Measurements from ENCODE around the gene DZIP1L. TPM values are rescaled to one million over a fixed set of nuclear protein-coding genes. Genes with fewer than 3 reads are reported as not detected.

The DZIP1L gene
- total RNA-seq, 1 experiment from 2014 or later = 6.2 TPM

- CTCF ChIA-PET = interaction anchor here (2.0 kb wide), 1 partner anchor 45 kb away, joined by 9 read pairs; no protein-coding TSS in a partner anchor
- Mint-ChIP-seq H3K4me1 (ENCODE audit: insufficient read depth, unreplicated experiment) (no peaks in the 10 kb centered on the region), H3K27me3 (ENCODE audit: insufficient read depth, unreplicated experiment) (no peaks in the 10 kb centered on the region), H3K4me3 (ENCODE audit: unreplicated experiment) (no peak overlapping the region), H3K27ac (ENCODE audit: low read depth, unreplicated experiment) (no peak overlapping the region), H3K9me3 (ENCODE audit: unreplicated experiment) (no peaks in the 10 kb centered on the region), H3K36me3 (ENCODE audit: insufficient read depth, unreplicated experiment) (no peaks in the 10 kb centered on the region)
- no peak for DNase-seq (ENCODE audit: unreplicated experiment)
- no TSS peak for BruUV-seq (replicated peaks)
- POLR2A ChIA-PET = no interaction called here
- TF ChIP-seq, protein P1, sequence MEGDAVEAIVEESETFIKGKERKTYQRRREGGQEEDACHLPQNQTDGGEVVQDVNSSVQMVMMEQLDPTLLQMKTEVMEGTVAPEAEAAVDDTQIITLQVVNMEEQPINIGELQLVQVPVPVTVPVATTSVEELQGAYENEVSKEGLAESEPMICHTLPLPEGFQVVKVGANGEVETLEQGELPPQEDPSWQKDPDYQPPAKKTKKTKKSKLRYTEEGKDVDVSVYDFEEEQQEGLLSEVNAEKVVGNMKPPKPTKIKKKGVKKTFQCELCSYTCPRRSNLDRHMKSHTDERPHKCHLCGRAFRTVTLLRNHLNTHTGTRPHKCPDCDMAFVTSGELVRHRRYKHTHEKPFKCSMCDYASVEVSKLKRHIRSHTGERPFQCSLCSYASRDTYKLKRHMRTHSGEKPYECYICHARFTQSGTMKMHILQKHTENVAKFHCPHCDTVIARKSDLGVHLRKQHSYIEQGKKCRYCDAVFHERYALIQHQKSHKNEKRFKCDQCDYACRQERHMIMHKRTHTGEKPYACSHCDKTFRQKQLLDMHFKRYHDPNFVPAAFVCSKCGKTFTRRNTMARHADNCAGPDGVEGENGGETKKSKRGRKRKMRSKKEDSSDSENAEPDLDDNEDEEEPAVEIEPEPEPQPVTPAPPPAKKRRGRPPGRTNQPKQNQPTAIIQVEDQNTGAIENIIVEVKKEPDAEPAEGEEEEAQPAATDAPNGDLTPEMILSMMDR (IDR thresholded peaks at IDR 0.05; ENCODE audit: unreplicated experiment) = no peak
- intact Hi-C loops (cut with micrococcal nuclease) = no loop called here
Measured at GRCh38 chr3:138016065-138016464, 99.3 kb downstream of the DZIP1L start.

- ChIA-PET POLR2A (no interaction called here), CTCF (no interaction called here)
- no peaks in the 10 kb centered on the region for H3K9me3 Mint-ChIP-seq (ENCODE audit: unreplicated experiment)
- intact Hi-C loops (cut with micrococcal nuclease) = no loop called here
- H3K27me3 Mint-ChIP-seq (ENCODE audit: insufficient read depth, unreplicated experiment) = no peaks in the 10 kb centered on the region
- no peak overlapping the region for H3K4me3 Mint-ChIP-seq (ENCODE audit: unreplicated experiment)
- TF ChIP-seq, protein P1 (IDR thresholded peaks at IDR 0.05; ENCODE audit: unreplicated experiment) = no peak
- BruUV-seq (replicated peaks) = no TSS peak
- no peak overlapping the region for H3K27ac Mint-ChIP-seq (ENCODE audit: low read depth, unreplicated experiment)
- H3K4me1 Mint-ChIP-seq (ENCODE audit: insufficient read depth, unreplicated experiment) = no peaks in the 10 kb centered on the region
- DNase-seq (ENCODE audit: unreplicated experiment) = no peak
- H3K36me3 Mint-ChIP-seq (ENCODE audit: insufficient read depth, unreplicated experiment) = no peaks in the 10 kb centered on the region
Measured at GRCh38 chr3:138012526-138012925, 102.9 kb downstream of the DZIP1L start.

Other genes starting within 250 kb of the DZIP1L start
- gene CLDN18, start 105.4 kb downstream of the DZIP1L start, total RNA-seq (2022) = not detected in 2 replicates
- gene A4GNT, start 16.8 kb upstream of the DZIP1L start, total RNA-seq (2022) = not detected in 2 replicates
- gene DBR1, start 59.3 kb upstream of the DZIP1L start, total RNA-seq (2022) = 12.4 and 13.3 TPM in 2 replicates
- 29.8 and 35.3 TPM in 2 replicates for gene ARMC8, start 71.7 kb upstream of the DZIP1L start, total RNA-seq (2022)
- gene NME9, start 214.2 kb upstream of the DZIP1L start, total RNA-seq (2022) = not detected in 2 replicates
- 5.2 and 7.0 TPM in 2 replicates for gene MRAS, start 233.0 kb upstream of the DZIP1L start, total RNA-seq (2022)

All from MCF 10A (cell line).